ENCODE results near the gene ALPL.

Gene ALPL

GRCh38 chr1:21614419-21615115 is 105.3 kb downstream of the ALPL start:
- DNase-seq (ENCODE audit: extremely low read depth in 1 of 2, low read depth in 1 of 2): no peak

GRCh38 chr1:21616372-21616771 is 107.1 kb downstream of the ALPL start:
- DNase-seq (ENCODE audit: extremely low read depth in 1 of 2, low read depth in 1 of 2): no peak

DNA sequence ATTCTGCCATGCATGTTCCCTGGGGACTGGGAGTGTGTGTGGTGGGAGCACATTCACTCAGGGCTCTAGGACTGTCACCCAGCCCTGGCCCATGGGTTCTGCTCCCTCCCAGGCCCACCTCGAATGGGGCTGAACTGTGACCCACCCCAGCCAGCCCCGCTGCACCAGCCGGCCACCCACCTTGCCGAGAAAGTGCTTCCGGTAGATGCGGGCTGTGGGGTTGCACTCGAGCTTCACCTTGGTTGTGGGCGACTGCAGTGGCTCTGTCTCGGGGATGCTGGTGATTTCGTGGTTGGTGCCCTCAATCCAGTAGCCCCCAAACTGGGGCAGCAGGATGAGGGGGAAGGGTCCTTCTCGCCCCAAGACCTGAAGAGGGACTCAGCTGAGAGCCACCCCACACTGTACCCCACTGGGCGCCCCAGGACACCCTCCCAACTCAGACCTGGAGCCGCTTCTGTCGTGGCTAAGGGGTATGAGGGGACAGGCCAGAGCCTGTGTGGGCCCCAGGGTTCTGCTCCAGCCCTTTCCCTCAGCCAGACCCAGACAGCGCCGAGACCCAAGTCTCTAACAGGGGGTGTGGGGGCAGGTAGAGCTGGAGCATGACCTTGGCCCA is 108.0 kb downstream of the ALPL start:
- no peak for DNase-seq (ENCODE audit: extremely low read depth in 1 of 2, low read depth in 1 of 2)

GRCh38 chr1:21618059-21618458 is 108.8 kb downstream of the ALPL start:
- no peak for DNase-seq (ENCODE audit: extremely low read depth in 1 of 2, low read depth in 1 of 2)

DNA sequence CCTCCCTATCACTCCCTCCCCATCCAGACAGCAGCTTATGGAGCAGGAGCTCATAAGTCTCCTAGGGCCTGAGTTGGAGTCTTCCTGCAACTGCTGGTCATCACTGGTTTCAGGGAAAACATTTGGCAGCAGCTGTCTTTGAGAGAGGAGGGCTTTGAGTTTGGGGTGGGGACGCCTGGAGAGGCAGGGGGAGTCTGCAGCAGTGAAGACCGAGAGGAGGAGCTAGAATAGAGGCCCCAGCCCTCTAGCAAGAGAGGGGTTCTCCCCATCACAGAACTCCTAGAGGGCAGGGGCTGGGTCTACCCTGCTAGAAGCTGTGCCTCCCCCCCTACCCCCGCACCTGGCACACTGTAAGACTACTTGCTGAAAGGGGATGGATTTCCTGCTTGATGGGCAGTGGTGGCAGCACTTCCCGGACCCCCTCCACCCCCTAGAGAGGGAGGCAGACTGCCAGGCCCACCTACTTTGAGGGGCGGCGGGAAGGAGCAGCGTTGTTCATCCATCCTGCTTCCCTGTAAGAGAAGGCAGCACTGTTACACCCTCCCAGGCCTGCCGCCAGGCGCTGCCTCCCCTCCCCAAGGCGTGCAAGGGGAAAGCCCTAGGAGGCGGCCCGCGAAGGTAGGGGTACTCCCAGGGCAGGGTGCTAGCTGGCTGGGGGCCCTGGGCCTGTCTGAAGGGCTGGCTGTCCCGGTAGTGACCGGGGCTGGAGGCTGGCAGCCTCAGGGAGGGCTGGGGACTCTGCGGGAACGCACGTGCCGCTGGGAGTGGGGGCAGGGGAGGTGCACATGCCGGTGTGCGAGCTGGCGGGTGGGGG is 109.5 kb downstream of the ALPL start:
- DNase-seq (ENCODE audit: extremely low read depth in 1 of 2, low read depth in 1 of 2): no peak

- DNase-seq (ENCODE audit: extremely low read depth in 1 of 2, low read depth in 1 of 2): no peak
Measured at GRCh38 chr1:21619375-21619947, 110.2 kb downstream of the ALPL start.

DNA sequence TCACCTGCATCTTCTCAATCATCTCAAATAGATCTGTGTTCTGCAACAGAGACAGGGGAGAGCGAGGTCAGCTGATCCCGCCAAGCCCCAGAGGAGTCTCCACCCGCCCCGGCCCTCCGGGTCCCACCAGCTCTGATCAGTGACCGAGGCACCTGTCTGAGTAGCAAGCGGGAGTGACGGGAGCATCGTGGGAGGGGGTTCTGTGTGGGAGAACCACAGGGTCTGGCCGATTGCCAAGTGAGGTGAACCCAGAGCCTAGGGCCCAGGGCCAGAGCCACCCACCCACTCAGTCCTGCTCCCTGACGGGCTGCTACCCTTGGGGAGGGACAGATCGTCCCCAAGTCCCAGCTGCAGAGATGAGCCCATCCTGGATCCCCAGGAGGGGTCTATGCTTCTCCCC is 110.8 kb downstream of the ALPL start:
- no peak for DNase-seq (ENCODE audit: extremely low read depth in 1 of 2, low read depth in 1 of 2)

- no peak for DNase-seq (ENCODE audit: extremely low read depth in 1 of 2, low read depth in 1 of 2)
Measured at GRCh38 chr1:21620496-21620895, 111.3 kb downstream of the ALPL start.

GRCh38 chr1:21621051-21621450 is 111.8 kb downstream of the ALPL start:
- no peak for DNase-seq (ENCODE audit: extremely low read depth in 1 of 2, low read depth in 1 of 2)

DNA sequence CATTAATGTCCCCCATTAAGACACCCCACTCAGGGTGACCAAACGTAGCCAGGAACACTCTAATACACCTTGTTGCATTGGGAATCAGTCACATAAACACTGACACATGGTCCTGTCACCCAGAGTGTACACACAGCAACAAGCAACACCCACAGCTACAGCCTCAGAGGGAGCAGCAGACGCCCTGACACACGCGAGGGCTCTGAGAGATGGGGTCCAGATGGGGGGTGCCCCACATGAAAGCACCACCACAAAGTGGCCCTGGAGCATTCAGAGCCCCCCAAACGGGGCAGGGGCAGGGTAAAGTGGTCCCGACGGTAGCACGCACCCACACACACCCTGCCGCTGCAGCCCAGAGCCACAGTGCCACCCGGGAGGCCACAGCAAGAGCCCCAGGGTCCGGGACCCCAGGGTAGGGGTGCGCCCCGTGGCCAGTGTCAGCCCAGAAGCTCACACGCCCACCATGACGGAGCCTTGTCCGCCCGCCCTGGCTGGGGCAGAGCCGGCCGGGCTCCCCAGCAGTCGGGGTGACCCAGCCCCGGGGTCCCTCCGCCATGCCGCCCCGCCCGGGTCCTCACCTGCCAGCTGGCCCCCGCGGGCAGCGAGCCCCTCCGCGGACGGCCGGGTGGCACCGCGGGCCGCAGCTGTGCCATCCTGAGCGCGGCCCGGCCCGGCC is 112.7 kb downstream of the ALPL start:
- DNase-seq (ENCODE audit: extremely low read depth in 1 of 2, low read depth in 1 of 2): no peak

DNA sequence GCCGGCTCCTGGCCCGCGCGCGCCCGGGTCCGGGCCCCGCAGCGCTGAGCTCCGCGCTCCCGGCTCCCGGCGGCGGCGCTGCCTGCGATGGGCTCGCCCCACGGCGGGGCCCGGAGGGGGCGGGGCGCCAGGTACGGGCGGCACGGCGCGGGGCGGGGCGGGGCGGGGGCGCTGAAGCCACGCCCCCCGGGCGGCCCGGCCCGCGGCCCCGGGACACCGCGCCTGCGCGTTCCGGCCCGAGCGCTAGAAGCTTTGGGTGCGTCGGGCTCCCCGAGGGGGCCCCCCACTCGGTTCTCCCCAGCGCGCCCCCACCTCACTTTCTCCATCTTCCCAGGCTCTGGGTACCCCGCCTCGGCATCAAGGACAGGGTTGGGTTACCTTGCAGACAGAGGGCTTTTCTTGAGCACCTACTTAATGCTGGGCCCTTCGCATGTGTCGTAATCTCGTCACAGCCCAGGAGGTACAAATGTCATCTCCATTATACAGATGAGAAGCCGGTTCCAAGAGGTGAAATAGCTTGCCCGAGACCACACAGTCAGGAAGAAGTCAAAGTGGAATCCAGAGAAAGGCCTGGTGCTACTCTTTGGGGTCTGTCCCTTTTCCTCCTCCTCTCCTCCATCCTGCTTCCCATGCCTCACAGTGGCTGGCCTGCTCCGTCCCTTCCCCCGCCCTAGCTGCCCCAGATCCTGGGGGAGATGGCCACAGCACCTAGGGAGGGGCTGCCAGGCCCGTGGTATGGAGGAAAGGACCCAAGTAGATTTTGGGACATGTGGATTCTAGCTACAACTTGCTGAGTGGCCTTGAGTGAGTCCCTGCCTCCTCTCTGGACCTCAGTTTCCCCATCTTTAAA is 113.5 kb downstream of the ALPL start:
- DNase-seq (ENCODE audit: extremely low read depth in 1 of 2, low read depth in 1 of 2): peak; percentile 7 to 15

DNA sequence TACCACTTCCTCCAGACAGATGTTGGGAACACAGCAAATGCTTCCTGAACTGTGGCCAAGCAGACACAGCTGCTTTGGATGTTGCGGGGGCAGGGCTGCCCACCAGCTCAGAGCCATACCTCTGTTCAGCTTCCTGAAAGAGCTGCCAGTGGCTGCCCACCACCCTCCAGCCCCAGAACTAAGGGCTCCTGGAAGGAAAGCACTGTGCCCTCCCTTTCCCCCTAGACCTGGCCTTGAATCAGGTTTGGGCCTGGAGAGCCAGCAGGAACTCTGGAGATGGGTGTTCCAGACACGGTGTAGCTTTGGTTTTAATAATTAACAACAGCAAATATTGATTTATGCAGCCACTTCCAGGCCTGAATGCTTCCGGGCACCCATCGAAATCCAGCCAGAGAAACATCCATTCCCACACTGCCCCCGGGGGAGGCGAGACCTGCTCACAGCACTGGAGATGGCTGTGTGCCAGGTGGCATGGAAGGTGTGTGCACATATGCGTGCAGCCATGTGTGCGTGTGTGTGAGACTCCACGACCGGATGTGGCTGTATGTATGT is 114.3 kb downstream of the ALPL start:
- no peak for DNase-seq (ENCODE audit: extremely low read depth in 1 of 2, low read depth in 1 of 2)

DNA sequence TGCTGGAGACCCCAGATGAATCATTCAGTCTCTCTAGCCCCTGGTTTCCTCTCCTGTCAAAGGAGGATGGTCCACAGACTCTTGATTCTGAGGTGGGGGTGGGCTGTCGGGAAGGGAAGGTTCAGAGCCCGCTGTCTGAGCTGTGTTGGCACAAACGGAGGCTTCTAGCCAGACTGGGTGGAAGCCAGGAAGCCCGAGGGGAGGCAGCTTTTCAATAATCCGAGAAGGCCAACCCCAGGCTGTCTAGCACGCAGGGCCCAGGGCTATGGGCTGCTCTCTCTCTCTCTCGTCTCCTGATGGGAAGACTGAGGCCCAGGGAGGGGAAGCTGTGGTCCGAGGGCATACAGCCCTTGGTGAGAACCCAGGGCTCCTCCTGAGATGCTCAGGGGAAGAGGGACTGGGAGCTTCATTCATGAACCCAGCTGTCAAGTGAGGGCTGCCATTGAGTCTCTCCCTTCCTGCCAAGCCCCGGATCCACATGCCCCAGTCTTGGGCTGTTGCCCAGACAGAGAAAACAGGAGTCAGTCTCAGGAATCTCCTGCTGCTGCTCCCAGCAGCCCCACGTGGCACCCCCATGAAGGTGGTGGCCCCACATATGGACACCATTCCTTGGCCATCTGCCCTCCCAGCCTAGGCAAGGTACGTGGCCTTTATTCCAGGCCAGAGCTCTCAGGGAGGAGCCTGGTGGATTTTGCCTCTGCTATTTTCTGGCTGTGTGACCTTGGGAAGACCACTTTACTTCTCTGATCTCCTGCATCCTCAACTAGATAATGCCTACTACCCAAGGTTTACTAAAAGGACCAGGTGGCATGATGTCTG is 115.6 kb downstream of the ALPL start:
- no peak for DNase-seq (ENCODE audit: extremely low read depth in 1 of 2, low read depth in 1 of 2)

DNA sequence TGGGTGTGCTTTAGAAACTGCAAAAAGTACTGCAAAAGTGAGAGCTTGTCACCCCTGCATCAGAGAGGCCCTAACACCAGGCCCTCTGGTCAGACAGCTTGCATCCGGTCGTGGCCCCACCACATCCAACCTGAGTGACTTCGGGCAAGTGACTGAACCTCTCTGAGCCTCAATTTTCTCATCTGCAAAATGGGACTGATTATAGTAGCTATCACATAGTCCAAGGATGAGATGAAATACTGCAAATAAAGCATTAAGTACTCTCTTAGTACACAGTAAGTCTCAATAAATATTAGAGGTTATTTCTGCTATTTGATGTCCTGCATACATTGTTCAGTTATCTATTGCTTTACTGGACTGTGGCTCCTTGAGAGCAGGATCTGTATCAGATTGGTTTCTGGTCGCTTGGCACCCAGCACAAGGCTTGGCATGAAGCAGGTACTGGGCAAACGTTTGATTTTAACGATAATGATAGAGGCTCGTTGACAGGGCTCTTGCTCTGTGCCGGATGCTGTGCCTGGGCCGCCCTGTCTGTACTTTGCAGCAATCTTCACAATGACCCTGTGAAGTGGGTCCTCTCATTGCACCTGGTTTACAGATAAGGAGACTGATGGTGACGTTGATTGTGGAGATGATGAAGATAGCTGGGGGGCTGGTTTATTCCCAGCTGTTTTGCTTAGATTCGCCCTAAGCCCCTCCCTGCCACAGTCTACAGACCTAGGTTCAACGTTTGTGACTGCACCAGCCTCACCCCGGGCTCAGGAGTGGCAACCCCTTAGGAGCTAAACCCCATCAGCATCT is 116.4 kb downstream of the ALPL start:
- no peak for DNase-seq (ENCODE audit: extremely low read depth in 1 of 2, low read depth in 1 of 2)

- DNase-seq (ENCODE audit: extremely low read depth in 1 of 2, low read depth in 1 of 2): no peak
Measured at GRCh38 chr1:21626921-21627339, 117.7 kb downstream of the ALPL start.
